ENCODE results near the gene FAM89B.

Gene FAM89B

DNA sequence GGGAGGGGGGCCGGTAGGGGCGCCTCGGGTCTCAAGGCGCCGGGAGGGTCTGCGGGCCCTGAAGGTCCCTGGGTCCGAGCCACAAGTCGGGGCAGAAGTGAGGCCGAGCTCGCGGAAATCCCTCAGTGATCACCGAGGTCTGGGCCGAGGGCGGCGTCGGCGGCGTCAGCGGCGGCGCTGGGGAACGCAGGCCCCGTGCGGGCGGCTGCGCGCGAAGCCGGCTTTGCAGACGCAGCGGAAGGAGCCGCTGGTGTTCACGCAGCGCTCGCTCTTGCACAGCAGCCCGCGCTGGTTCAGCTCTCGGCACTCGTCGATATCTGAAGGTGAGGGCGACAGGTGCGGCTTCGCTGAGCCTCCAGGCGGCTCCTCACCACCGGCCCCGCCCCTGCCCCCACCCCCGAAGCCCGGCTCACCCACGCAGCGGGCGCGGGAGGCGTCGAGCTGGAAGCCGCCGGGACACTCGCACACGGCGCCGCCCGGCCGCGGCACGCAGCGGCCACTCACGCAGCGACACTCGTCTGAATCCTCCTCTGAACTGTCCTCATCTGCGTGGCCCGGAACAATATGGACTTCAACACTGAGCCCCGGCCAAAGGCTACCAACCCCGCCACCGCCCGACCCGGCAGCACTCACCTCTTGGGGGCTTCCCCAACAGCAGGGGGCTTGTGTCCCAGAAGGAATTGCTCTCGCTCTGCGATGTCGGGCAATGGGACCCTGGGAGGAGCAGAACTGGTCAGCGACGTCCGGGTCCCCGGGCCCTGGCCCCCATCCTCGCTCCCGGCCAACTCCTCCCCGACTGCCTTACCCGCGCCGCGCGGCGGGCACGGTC is 33.2 kb upstream of the FAM89B start:
- DNase-seq = no peak

DNA sequence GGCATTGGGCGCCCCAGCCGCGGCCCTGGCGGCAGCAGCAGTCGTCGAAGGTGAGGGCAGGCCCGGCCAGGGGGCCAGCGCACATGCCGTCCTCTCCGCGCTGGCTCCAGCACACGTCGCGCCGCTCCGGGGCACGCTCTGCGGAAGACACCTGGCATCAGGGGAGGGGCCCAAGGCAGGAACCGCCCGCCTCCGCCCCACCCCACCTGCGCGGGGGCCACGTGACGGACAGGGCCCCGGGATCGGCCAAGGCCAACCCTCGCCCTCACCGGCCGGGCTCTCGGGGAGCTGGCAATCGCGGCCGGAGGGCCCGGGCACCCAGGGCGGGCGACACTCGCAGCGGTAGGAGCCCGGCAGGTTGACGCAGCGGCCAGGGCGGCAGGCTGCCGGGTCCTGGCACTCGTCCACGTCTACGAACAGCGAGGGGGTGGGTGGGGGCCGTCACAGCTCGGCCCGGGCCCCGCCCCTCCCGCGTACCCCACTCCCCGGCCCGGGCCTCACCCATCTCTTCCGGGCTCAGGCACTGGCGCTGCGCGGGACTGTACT is 32.5 kb upstream of the FAM89B start:
- DNase-seq = no peak

DNA sequence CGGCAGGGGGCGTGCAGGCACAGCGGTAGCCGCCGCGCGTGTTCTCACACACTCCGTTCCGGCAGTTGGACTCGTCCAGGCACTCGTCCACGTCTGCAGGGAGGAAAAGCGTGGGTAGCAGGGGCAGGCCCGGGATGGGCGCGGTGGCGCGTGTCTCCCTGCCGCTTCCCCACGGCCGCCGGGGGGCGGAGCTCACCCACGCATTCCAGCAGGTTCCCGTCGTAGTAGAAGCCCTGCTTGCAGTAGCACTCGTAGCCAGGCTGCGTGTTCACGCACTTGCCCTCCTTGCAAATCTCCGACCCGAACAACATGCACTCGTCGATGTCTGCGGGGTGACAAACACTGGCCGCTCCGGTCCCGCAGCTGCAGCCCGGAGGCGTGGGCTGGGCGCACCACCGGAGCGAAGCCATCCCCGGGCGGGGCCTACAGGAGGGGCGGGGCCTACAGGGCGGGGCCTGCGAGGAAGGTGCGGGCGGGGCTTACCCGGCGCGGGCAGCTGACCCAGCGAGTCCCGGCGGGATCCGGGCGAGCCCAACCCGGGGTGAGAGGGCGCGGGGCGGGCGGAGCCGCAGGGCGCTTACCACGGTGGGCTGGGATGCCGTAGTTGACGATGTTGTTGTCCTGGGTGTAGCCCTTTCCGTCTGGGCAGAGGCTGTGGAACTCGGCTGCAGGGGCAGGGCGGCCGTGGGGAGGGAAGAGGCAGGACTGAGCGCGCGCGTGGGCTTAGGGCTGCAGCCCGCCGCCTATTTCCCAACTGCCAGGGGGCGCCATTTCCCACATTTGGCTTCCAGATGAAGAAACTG is 31.8 kb upstream of the FAM89B start:
- DNase-seq = peak; percentile 93 to 98 (median 98)

DNA sequence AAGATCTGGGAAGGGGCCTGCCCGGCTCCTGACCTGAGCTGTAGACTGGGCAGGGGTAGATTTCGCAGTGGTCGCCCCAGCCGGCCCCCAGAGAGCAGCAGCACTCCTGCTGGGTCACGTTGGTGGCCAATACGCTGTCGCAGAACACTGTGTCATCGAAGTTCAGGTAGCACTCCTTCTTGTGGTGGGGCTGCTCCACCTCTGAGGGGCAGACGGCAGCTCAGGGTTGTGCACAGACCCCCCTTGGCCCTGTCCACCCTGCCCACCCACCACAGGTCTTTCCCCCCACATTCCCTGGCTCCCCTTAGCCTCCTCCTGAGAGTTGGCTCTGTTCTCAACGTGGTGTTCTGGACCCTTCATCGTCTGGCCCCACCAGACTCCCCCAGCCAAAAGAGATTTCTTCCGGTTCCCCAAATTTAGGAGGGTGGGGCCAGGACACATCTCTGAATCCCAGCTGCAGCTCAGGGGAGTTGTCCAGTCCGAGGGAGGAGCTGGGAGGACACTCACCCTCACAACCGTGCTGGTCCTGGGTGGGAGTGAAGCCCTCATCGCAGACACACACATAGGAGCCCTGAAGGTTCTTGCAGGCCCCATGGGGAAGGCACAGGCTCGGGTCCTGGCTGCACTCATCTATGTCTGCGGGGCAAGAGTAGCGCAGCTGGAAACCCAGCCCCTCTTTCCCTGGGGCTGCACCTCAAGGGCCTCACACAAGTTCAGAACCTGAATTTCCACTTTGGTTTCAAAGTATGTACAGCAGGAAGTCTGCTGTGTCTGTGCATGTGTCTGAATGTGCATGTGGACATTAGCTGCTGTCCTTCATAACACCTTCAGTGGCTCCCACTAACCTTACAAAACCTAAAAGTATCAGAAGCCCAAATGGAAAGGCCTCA is 31.0 kb upstream of the FAM89B start:
- DNase-seq = peak in 1 of 4 experiments; percentile 16

DNA sequence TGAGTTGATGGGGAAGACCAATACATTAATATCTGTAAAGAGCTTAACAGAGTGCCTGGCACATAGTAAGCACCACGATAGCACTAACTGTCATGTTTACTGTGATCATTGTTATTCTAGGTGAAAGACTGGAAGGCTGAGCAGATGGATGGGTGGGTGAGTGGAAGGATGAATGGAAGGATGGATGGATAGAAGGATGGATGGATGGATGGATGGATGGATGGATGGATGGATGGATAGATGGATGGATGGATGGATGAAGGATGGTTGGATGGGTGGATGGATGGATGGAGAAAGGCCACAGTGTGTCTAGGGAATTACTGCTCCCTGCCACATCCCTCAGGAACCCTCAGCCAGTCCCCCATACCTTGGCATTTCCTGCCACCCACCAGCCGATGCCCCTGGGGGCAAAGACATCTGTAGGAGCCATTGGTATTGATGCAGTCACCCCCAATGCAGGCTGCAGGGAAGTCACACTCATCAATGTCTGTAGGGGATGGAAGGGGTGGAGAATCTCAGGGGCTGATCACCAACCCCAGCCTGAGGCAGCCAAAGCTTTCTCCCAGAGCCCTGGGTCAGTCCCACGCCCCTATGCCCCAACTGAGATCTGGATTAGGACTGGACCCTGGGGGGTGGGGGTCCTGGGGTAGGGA is 29.5 kb upstream of the FAM89B start:
- DNase-seq = no peak

DNA sequence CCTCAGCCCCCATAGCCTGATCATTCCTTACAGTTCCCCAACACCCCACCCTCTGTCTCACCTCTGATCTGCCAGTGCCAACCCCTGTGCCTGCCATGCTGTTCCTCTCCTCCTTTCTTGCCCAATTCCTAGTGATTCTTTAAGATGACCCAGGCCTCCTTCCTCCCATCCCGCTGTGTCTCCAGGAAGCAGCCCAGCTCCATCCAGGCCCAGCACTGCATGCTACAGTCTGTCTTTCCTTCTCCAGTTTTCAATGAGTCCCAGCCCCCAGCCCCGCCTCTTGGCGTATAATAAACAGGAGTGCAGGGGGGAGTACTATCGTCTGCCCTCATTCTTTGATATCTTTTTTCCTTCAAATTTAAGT is 26.5 kb upstream of the FAM89B start:
- DNase-seq = peak in 1 of 4 experiments; percentile 17

DNA sequence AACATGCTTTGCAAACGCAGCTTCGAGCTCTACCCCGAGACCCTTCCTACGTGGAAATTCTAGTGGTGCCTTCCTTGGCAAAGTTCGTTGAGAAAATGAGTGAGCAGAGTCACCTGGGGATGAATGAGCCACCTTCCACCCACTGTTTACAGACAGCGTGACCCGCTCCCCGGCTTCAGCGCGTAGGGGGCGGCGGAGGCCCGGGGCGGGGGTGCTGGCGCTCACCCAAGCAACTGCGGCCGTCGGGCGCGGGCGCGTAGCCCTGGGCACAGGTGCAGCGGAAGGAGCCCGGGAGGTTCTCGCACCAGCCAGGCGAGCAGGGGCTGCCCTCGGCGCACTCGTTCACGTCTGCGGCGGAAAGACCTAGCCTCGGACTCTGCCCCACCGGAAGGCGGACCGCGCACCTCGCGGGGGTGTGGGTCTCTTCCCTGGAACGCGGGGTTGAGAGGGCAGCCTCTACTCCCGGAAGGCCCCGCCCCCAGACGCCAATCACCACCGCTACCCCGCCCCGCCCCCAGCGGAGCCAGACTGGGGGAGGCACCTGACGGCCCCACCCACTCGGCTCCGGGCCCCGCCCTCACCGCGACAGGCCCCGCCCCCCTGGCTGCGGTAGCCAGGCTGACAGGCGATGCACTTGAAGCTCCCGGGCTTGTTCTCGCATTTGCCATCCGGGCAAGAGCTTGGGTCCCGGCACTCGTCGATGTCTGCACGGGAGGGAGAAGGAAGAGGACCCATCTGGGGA is 25.9 kb upstream of the FAM89B start:
- peak; percentile 81 to 95 (median 90) for DNase-seq

DNA sequence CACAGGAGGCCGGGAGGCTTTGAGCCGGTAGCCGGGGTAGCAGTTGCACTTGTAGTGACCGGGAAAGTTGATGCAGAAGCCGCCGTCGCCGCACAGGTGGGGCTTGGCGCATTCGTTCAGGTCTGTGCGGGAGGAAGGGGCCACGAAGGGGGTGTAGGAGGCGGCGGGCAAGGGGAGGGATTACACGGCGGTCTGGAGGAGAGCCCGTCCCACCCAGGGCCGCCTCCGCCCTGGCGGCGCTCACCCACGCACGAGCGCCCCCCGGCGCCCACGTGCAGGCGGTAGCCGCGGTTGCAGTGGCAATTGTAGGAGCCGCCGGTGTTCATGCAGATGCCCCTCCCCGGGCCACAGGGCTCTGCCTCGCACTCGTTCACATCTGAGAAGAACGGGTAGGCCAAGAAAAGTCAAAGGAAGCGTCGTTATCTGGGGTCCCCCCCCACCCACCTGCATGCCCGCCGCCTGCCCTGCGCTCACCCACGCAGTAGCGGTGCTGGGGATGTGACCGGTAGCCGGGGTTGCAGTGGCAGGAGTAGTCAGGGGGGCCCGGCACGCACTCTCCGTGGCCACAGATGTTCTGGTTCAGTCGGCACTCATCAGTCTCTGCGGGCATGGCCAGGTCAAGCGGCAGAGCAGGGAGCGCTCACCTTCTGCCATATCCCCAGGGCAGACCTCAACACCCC is 24.8 kb upstream of the FAM89B start:
- no peak for DNase-seq

DNA sequence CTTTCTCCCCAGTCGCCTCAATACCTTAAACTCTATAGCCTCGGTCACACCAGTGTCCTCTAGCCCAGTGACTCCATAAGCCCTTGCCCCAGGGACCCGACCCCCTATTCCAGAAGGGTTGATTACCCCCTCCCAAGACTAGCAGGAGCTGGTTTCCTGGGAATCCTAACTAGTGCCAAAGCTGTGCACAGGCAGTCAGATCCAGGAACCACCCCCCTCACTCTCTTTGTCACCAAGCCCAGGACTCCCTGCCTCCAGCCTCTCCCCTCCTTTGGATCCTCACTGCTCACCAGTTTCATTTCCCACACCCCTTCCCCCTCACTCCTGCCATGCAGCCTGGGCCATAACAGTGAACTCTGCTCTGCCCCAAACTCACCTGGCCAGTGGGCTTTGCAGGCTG is 23.9 kb upstream of the FAM89B start:
- no peak for DNase-seq

DNA sequence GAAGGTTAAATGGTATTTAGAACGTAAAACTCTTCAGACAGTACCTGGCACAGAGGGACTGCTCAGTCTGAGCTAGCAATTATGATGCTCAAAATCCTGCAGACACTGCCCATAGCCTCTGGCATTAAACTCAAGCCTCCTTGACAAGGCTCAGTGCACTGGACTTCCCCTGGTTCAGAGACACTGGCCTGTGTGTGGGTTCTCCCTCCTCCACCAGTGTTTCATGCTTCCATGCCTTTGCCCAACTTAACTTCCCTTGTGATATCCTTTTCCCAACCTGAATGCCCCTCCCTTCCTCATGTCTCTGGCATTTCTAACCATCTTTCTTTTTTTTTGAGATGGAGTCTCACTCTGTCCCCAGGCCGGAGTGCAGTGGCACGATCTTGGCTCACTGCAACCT is 23.2 kb upstream of the FAM89B start:
- DNase-seq = peak; percentile 36 to 70 (median 61)

DNA sequence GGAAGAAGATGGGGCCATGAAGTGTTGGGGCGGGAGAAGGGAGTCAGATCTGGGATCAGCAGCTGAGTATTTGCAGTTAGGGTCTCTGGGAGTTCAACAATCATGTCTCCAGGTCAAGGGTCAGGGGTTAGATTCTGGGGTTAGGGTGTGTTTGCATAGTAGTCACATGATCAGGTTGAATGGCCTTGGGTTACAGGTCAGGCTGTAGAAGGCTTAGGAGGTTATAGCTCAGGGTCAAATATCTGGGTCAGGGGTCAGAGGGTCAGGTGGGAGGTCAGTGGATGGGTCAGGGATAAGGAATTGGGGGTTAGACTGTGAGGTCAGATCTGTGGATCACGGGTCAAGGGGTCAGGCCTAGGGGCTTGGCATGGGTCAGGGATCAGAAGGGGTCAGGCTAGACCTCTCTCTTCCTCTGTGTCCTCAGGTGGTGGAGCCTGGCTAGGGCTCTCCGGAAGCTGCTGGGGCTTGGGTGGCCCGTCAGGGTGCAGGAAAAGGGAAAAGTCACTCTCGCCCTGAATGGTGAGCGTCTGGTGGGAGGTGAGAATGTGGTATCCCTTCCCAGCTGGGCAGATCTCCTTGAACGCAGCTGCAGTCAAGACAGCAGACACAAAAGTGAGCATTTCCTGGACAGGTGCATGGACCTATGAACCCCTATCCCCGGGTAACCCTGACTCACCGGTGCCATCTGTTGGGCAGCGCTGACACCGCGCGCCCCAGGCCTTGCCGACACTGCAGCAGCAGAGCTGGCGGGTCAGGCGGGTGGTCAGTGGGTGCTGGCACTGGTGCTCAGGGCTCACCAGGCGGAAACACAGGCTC is 20.6 kb upstream of the FAM89B start:
- peak; percentile 51 to 79 (median 58) for DNase-seq

DNA sequence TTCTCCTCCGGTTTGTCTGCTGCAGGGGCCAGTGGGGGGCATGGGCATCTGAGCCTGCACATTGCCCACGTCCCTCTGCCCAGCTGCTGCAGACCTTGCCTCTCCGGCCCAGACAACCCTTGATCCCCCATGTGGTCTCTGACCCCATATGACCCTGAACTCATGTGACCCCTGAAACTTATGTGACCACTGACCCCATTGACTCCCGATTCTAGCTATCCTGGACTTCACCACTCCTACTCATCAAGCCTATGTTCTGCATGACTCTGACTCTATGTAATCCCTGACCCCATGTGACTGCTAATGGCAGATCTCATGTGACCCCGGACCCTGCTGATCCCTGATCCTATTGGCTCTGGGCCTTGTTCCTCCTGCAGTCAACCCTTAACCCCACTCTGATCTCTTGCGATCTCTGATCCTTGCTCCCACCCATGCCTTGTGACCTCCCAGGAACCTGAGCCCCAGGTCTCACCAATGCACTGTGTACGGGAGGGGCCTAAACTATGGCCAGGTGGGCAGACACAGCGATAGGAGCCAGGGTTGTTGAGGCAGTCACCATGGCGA is 19.9 kb upstream of the FAM89B start:
- peak; percentile 76 to 91 (median 84) for DNase-seq

DNA sequence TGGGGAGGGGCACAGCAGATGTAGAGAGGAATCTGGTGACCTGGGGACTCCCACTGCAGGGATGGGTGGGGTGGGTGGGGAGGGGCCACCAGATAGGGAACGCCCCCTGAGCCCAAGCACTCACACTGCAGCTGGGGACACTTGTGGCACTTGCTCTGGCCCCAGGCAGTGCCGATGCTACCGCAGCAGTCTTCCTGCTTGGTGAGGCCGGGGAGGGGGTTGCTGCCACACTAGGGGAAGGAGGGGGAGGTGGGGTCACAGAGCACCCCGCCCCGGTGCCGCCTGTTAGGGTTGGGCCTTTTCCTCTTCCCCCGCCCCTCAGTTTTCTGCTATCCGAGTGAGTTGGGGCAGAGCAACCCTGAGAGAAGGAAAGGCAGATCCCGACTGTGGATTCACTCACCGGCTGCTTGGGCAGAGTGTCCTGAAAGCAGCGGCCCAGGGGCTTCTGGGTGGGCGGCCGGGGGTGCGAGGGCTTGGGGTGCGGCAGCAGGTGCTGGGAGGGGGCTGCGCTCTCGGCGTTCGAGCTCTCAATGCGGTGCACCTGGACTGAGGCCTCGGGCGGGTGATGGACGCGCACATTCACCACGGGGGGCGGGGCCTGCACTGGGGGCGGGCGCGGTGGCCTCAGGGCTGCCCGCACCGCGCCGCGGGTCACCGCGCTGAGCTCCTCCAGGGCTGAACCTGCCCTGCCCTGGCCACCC is 18.9 kb upstream of the FAM89B start:
- DNase-seq = peak; percentile 62 to 89 (median 73)

DNA sequence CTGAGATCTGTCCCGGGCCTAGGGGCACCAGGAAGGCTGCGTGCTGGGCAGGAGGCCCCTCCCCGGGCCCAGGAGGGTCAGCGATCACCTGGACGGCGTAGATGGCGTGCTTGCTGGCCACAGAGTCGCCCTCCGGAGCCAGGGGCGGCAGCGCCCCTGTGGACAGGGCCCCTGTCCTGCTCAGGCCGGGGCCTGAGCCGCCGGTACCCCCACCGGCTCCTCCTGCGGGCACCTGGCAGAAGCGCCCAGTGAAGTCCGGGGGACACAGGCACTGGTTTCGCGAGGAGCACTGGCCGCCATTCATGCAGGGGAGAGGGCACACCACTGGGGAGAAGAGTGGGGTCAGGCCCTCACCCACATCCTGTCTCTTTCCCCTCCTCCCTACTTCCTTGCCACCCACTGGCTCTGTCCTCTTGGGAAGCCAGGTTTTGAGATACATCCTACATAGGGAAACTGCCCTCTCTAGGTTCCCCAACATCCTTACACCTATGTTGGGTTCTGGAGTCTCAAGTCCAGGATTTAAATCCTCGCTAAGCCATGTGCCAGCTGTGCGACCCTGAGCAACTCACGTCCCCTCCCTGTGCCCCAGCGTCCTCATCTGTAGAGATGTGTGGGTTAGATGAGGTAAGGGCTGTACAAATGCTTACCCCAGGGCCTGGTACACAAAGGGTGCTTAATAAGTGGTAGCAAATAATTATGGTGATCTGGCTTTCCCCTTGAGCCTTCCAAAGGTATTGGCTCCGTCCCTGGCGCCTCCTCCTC is 18.1 kb upstream of the FAM89B start:
- no peak for DNase-seq

DNA sequence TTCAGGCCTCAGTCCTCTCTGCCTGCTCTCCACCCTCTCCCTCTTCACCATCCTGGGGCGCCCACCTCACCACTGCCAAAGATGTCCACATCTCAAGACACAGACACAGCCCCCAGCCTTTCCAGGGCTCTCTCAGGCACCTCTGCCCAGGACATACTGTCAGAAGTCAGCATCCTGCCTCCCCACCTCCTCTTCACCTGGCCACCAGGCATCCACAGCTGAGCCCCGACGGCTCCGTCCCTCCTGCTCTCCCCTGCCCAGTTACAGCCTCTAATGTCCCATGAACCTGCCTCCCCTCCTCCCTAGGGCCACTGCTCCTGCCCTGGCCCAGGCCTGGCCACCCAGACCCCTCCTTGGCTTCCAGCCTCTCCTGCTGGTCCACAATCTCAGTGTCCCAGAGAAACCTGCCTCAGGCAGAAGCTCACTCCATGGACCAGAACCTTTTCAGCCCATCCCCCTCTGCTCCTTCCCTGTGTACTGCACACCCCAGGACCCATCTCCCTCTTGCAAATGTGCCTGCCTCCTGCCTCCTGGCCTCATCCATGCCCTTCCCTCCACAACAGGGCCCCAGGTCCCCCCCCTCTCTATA is 17.4 kb upstream of the FAM89B start:
- DNase-seq = no peak

DNA sequence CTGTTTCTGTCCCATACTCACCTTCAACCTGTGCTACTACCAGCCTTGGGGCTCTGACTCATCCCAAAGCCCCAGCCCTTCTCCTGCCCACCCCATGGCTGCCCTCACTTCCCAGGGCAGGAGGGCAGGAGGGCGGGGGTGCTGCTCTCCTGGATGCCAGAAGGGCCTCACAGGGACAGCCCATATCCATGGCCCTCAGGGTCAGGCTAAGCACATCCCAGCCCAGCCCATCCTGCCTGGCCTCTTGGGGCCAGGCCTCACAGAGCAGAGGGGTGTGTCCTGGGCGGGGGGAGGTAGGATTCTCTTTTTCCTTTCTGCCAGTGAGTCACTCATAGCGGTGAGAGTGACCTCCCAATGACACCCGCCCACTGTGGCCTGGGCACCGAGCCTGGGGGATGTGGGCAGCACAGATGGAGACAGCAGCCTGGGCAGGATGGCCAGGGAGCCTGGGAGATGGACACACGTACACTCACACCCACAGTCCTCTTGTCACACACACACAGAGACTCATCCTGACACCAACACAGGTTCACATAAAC is 16.6 kb upstream of the FAM89B start:
- DNase-seq = peak; percentile 43 to 73 (median 60)

Data from suppressor macrophage (primary cell).